Measurements from ENCODE around the gene LCK.

Gene LCK

DNA sequence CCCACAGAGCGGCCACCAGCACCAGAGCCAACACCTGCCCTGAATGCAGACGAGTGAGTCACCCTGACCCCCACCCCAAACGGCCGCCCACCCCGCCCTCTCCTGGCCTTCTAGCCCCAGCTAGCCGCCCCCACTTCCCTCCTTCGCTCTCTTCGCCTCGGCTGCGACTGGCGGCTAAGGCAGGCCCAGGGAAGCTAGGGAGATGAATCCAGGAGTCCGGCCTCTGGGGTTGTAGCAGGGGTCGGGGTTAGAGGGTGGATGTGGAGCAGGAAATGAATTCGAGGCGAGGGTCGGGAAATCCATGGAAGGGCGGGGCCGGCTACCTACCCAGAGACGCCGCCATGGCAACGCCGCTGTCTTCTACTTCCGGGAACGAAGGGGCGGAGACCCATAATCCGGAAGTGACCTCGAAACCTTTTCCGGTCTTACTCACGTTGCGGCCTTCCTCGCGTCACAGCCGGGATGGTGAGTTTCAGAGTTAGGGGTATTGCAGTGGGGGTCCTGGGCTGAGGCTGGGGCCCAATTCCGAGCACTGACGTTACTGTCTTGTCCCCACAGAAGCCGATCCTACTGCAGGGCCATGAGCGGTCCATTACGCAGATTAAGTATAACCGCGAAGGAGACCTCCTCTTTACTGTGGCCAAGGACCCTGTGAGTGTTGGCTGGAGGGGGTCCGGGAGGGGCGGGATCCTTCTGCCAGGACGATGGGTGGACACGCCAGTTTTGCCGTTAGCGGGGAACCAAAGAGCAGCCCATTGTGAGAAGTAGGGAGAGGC lies 28.9 kb upstream of the LCK start, which contains the start of the genes EIF3I and TMEM234:
TSS of gene EIF3I (plus strand) at position 428 of the 776 bp plus-strand sequence. CDS start at position 463, 35 bp downstream.
TSS of gene TMEM234 (minus strand) at position 374 of the 776 bp plus-strand sequence. CDS start at position 343, 31 bp downstream.
- Histone ChIP-seq H3K4me3 (ENCODE audit: low read length) (peak within 1 kb of the TSS; percentile 88), H3K4me1 (ENCODE audit: control insufficient read depth, insufficient read depth, low read length) (peaks cover 27% of the 10 kb centered on the region), H3K9ac (ENCODE audit: low read depth, low read length) (peak within 1 kb of the TSS; percentile 99), H3K27me3 (ENCODE audit: control insufficient read depth, insufficient read depth, low read length) (no peaks in the 10 kb centered on the region), H3K36me3 (ENCODE audit: insufficient read depth, low read length) (peaks cover 25% of the 10 kb centered on the region), H3K9me3 (replicated peaks; ENCODE audit: low read length) (no peaks in the 10 kb centered on the region), H3K4me2 (ENCODE audit: low read length) (peak within 1 kb of the TSS; percentile 96)

DNA sequence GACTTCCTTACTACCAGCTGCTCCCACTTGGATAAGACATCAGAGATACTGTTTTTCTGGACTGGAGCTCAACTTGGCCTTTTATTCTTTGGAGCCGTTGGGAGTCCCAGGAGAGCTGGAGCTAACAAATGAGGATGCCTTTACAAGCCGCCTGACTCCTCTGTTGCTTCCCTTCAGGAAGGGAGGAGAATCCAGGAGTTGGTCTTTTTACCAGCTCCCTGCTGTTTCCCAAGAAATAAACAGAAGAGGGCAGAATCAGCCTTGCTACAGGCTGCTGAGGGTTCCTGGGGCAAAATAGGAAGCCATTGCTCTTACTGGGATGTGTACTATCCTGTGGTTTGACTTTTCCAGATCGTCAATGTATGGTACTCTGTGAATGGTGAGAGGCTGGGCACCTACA lies 27.4 kb upstream of the LCK start:
- H3K4me1 ChIP-seq (ENCODE audit: control insufficient read depth, insufficient read depth, low read length) = peaks cover 27% of the 10 kb centered on the region
- H3K27me3 ChIP-seq (ENCODE audit: control insufficient read depth, insufficient read depth, low read length) = no peaks in the 10 kb centered on the region
- H3K4me2 ChIP-seq (ENCODE audit: low read length) = peak overlapping the region; percentile 96
- no peaks in the 10 kb centered on the region for H3K9me3 ChIP-seq (replicated peaks; ENCODE audit: low read length)
- H3K36me3 ChIP-seq (ENCODE audit: insufficient read depth, low read length) = peaks cover 36% of the 10 kb centered on the region
- peak overlapping the region; percentile 99 for H3K9ac ChIP-seq (ENCODE audit: low read depth, low read length)
- H3K4me3 ChIP-seq (ENCODE audit: low read length) = peak overlapping the region; percentile 7

DNA sequence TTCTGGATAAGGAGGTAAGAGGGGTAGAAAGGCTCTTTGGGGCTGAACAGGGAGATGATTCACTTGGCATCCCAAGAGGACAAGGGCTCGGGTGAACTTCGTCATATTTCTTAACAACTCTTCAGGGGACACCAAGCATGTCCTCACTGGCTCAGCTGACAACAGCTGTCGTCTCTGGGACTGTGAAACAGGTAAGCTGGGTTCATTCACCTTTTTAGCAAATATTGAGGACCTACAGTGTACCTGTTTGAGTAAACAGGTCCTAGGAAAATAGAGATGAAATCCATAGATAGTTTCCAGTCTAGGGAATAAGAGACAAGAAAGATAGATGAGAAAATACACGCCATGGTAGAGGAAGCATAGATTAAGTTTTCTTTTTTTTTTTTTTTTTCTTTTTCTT lies 26.8 kb upstream of the LCK start:
- Histone ChIP-seq H3K4me3 (ENCODE audit: low read length) (no peak overlapping the region), H3K36me3 (ENCODE audit: insufficient read depth, low read length) (peaks cover 40% of the 10 kb centered on the region), H3K9ac (ENCODE audit: low read depth, low read length) (peak overlapping the region; percentile 99), H3K4me2 (ENCODE audit: low read length) (peak overlapping the region; percentile 96), H3K9me3 (replicated peaks; ENCODE audit: low read length) (no peaks in the 10 kb centered on the region), H3K4me1 (ENCODE audit: control insufficient read depth, insufficient read depth, low read length) (peaks cover 27% of the 10 kb centered on the region), H3K27me3 (ENCODE audit: control insufficient read depth, insufficient read depth, low read length) (no peaks in the 10 kb centered on the region)

GRCh38 chr1:32228771-32229170 lies 22.3 kb upstream of the LCK start:
- no peak overlapping the region for H3K9ac ChIP-seq (ENCODE audit: low read depth, low read length)
- peaks cover 52% of the 10 kb centered on the region for H3K36me3 ChIP-seq (ENCODE audit: insufficient read depth, low read length)
- H3K4me2 ChIP-seq (ENCODE audit: low read length) = no peak overlapping the region
- no peak overlapping the region for H3K4me3 ChIP-seq (ENCODE audit: low read length)
- H3K27me3 ChIP-seq (ENCODE audit: control insufficient read depth, insufficient read depth, low read length) = no peaks in the 10 kb centered on the region
- no peaks in the 10 kb centered on the region for H3K9me3 ChIP-seq (replicated peaks; ENCODE audit: low read length)
- peaks cover 3% of the 10 kb centered on the region for H3K4me1 ChIP-seq (ENCODE audit: control insufficient read depth, insufficient read depth, low read length)

- Histone ChIP-seq H3K4me1 (ENCODE audit: control insufficient read depth, insufficient read depth, low read length) (peaks cover 19% of the 10 kb centered on the region), H3K9ac (ENCODE audit: low read depth, low read length) (no peak overlapping the region), H3K4me2 (ENCODE audit: low read length) (no peak overlapping the region)
Observed at GRCh38 chr1:32231843-32232432, 19.1 kb upstream of the LCK start.

GRCh38 chr1:32232558-32233304 lies 18.3 kb upstream of the LCK start:
- H3K4me3 ChIP-seq (ENCODE audit: low read length) = no peak overlapping the region
- peaks cover 21% of the 10 kb centered on the region for H3K4me1 ChIP-seq (ENCODE audit: control insufficient read depth, insufficient read depth, low read length)
- H3K36me3 ChIP-seq (ENCODE audit: insufficient read depth, low read length) = peaks cover 36% of the 10 kb centered on the region
- no peak overlapping the region for H3K4me2 ChIP-seq (ENCODE audit: low read length)
- H3K27me3 ChIP-seq (ENCODE audit: control insufficient read depth, insufficient read depth, low read length) = no peaks in the 10 kb centered on the region
- H3K9ac ChIP-seq (ENCODE audit: low read depth, low read length) = no peak overlapping the region
- no peaks in the 10 kb centered on the region for H3K9me3 ChIP-seq (replicated peaks; ENCODE audit: low read length)

More at GRCh38 chr1:32231843-32232432, 19.1 kb upstream of the LCK start:
- Histone ChIP-seq H3K27me3 (ENCODE audit: control insufficient read depth, insufficient read depth, low read length) (no peaks in the 10 kb centered on the region), H3K4me3 (ENCODE audit: low read length) (no peak overlapping the region), H3K9me3 (replicated peaks; ENCODE audit: low read length) (no peaks in the 10 kb centered on the region), H3K36me3 (ENCODE audit: insufficient read depth, low read length) (peaks cover 37% of the 10 kb centered on the region)

GRCh38 chr1:32234792-32235191 lies 16.3 kb upstream of the LCK start:
- Histone ChIP-seq H3K4me2 (ENCODE audit: low read length) (no peak overlapping the region), H3K4me1 (ENCODE audit: control insufficient read depth, insufficient read depth, low read length) (peaks cover 21% of the 10 kb centered on the region), H3K4me3 (ENCODE audit: low read length) (no peak overlapping the region), H3K9me3 (replicated peaks; ENCODE audit: low read length) (no peaks in the 10 kb centered on the region), H3K36me3 (ENCODE audit: insufficient read depth, low read length) (peaks cover 19% of the 10 kb centered on the region), H3K27me3 (ENCODE audit: control insufficient read depth, insufficient read depth, low read length) (no peaks in the 10 kb centered on the region), H3K9ac (ENCODE audit: low read depth, low read length) (no peak overlapping the region)

GRCh38 chr1:32239337-32239736 lies 11.7 kb upstream of the LCK start:
- Histone ChIP-seq H3K27me3 (ENCODE audit: control insufficient read depth, insufficient read depth, low read length) (no peaks in the 10 kb centered on the region), H3K9me3 (replicated peaks; ENCODE audit: low read length) (no peaks in the 10 kb centered on the region), H3K36me3 (ENCODE audit: insufficient read depth, low read length) (peaks cover under 1% of the 10 kb centered on the region), H3K4me2 (ENCODE audit: low read length) (no peak overlapping the region), H3K9ac (ENCODE audit: low read depth, low read length) (no peak overlapping the region), H3K4me3 (ENCODE audit: low read length) (no peak overlapping the region), H3K4me1 (ENCODE audit: control insufficient read depth, insufficient read depth, low read length) (peaks cover 42% of the 10 kb centered on the region)

DNA sequence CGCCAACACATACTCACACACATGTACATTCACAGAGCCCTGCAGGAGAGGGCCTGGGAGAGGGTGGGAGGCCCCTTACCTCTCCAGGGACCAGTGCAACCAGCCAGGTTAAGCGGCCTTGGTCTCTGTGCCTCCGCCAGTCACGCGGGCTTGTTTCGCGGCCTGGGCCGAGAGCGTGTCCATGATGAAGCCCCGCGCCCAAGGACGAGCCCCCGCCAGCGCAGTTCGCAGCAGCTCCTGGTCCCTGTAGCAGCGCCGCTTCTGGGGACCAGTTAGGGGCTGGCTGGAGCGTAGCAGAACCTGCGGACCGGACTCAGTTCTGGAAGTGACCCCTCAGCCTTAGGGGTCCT lies 11.3 kb upstream of the LCK start:
- Histone ChIP-seq H3K4me3 (ENCODE audit: low read length) (peak overlapping the region; percentile 68), H3K27me3 (ENCODE audit: control insufficient read depth, insufficient read depth, low read length) (no peaks in the 10 kb centered on the region), H3K9ac (ENCODE audit: low read depth, low read length) (no peak overlapping the region), H3K4me2 (ENCODE audit: low read length) (peak overlapping the region; percentile 94), H3K4me1 (ENCODE audit: control insufficient read depth, insufficient read depth, low read length) (peaks cover 40% of the 10 kb centered on the region), H3K36me3 (ENCODE audit: insufficient read depth, low read length) (no peaks in the 10 kb centered on the region), H3K9me3 (replicated peaks; ENCODE audit: low read length) (no peaks in the 10 kb centered on the region)

DNA sequence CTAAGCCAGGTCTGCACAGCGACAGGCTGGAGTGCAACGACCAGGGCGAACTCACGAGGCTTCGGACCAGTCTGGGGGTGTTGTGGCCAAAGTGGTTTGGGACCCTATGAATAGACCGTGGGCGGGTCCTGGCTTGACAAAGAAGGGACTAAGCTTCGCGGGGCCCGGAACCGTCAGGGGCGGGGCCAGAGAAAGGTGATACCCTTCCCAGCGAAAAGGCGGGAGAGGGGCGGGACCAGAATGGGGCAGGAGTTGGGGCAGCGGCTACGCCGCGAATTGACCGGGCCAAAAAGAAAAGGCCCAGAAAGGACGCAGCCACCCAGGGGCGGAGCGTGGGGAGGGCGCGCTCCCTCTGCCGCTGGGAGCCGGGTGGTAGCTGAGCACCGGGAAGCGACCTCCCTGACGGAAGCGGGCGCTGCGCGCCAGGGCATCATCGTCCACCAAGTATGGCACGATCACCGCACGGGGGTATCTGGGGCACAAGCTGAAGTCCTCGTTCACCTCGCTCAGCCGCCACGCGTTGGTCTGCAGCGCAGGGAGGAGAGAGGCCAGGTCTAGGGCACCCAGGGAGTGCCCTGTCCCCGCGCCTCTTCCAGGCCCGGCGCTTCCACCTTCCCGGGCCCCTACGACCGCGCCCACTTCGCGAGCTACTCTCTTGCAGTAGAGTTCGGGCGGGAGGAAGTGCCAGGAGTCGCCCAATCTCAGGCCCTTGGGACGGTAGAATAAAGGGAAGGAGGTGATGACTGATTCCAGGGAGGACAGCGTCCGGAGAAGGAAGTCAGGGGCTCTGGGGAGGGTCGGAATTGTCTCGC lies 10.7 kb upstream of the LCK start:
- Histone ChIP-seq H3K9ac (ENCODE audit: low read depth, low read length) (peak overlapping the region; percentile 56), H3K4me3 (ENCODE audit: low read length) (peak overlapping the region; percentile 68), H3K27me3 (ENCODE audit: control insufficient read depth, insufficient read depth, low read length) (no peaks in the 10 kb centered on the region), H3K4me2 (ENCODE audit: low read length) (peak overlapping the region; percentile 94), H3K4me1 (ENCODE audit: control insufficient read depth, insufficient read depth, low read length) (peaks cover 34% of the 10 kb centered on the region), H3K36me3 (ENCODE audit: insufficient read depth, low read length) (no peaks in the 10 kb centered on the region), H3K9me3 (replicated peaks; ENCODE audit: low read length) (no peaks in the 10 kb centered on the region)
